Stimulated activated effector memory CD8-positive, alpha-beta T cell treated with anti-CD3 and anti-CD28 coated beads, Interleukin-12 subunit alpha, Interleukin-12 subunit beta, amount 100 ng/mL, for 72 hours (primary cell): ENCODE data around the gene HLCS.
"Not testable (repeated sequence)": the region's sequence is repeated elsewhere in the genome, so short reads cannot be mapped to it uniquely, and the experiment has no call there.

Experiments used
- ATAC-seq: fragments of 150-1000 bp; cut with Tn5 transposase; 2 replicates; pipeline ENCODE4 v1.10.0; 2021
- DNase-seq, 2 donors: peaks; one replicate each; pipeline ENCODE4 v3.0.0; 2021 to 2022; ENCODE audit warnings: low spot score in 2 of 2
- H3K27ac Mint-ChIP-seq: one replicate; pipeline ENCODE4 v1.8.0; 2022; ENCODE audit warnings: mild to moderate bottlenecking, mixed read lengths
- H3K36me3 Mint-ChIP-seq: one replicate; pipeline ENCODE4 v1.8.0; 2022; ENCODE audit warnings: mild to moderate bottlenecking, mixed read lengths
- H3K4me1 Mint-ChIP-seq: one replicate; pipeline ENCODE4 v1.8.0; 2022; ENCODE audit warnings: mixed read lengths
- H3K4me3 Mint-ChIP-seq: one replicate; pipeline ENCODE4 v1.8.0; 2022; ENCODE audit warnings: mild to moderate bottlenecking, mixed read lengths
- H3K9me3 Mint-ChIP-seq: one replicate; pipeline ENCODE4 v1.8.0; 2022; ENCODE audit warnings: mixed read lengths

HLCS gene

GRCh38 chr21:36816561-36817130, 149.8 kb downstream of the HLCS start:
- ATAC-seq (no peak), DNase-seq (no peak)
- H3K36me3 Mint-ChIP-seq, result no peaks in the 10 kb centered on the region
- no peak overlapping the region for H3K27ac Mint-ChIP-seq
- peaks cover 6% of the 10 kb centered on the region for H3K4me1 Mint-ChIP-seq
- no peak overlapping the region for H3K4me3 Mint-ChIP-seq
- no peaks in the 10 kb centered on the region for H3K9me3 Mint-ChIP-seq

GRCh38 chr21:36816026-36816425, 150.4 kb downstream of the HLCS start:
- H3K4me1 Mint-ChIP-seq, H3K9me3 Mint-ChIP-seq, H3K4me3 Mint-ChIP-seq, H3K36me3 Mint-ChIP-seq, DNase-seq, ATAC-seq, H3K27ac Mint-ChIP-seq: not testable (repeated sequence)

- Mint-ChIP-seq H3K27ac (no peak overlapping the region), H3K9me3 (no peaks in the 10 kb centered on the region), H3K4me1 (peaks cover 6% of the 10 kb centered on the region), H3K36me3 (no peaks in the 10 kb centered on the region), H3K4me3 (no peak overlapping the region)
- DNase-seq (no peak), ATAC-seq (no peak)
These were observed 151.2 kb downstream of the HLCS start for GRCh38 chr21:36815284-36815683.

- DNase-seq (no peak), ATAC-seq (no peak)
- no peak overlapping the region for H3K4me3 Mint-ChIP-seq
- no peaks in the 10 kb centered on the region for H3K36me3 Mint-ChIP-seq
- H3K27ac Mint-ChIP-seq, result no peak overlapping the region
- H3K9me3 Mint-ChIP-seq, result no peaks in the 10 kb centered on the region
- peaks cover 6% of the 10 kb centered on the region for H3K4me1 Mint-ChIP-seq
These were observed 153.4 kb downstream of the HLCS start for GRCh38 chr21:36813052-36813451.

- Mint-ChIP-seq H3K4me3 (no peak overlapping the region), H3K27ac (no peak overlapping the region), H3K36me3 (no peaks in the 10 kb centered on the region), H3K9me3 (no peaks in the 10 kb centered on the region), H3K4me1 (peaks cover 6% of the 10 kb centered on the region)
- no peak for ATAC-seq
- DNase-seq, result no peak
These were observed 154.7 kb downstream of the HLCS start for GRCh38 chr21:36811762-36812161.

GRCh38 chr21:36810443-36810842, 156.0 kb downstream of the HLCS start:
- ATAC-seq (no peak), DNase-seq (no peak)
- no peak overlapping the region for H3K4me3 Mint-ChIP-seq
- no peaks in the 10 kb centered on the region for H3K36me3 Mint-ChIP-seq
- H3K4me1 Mint-ChIP-seq, result peaks cover 12% of the 10 kb centered on the region
- H3K27ac Mint-ChIP-seq, result no peak overlapping the region
- H3K9me3 Mint-ChIP-seq, result no peaks in the 10 kb centered on the region

- ATAC-seq (no peak), DNase-seq (no peak)
- Mint-ChIP-seq H3K4me3 (no peak overlapping the region), H3K36me3 (peaks cover 4% of the 10 kb centered on the region), H3K27ac (no peak overlapping the region), H3K9me3 (no peaks in the 10 kb centered on the region), H3K4me1 (peaks cover 6% of the 10 kb centered on the region)
These were observed 159.0 kb downstream of the HLCS start for GRCh38 chr21:36807422-36807928.

- Mint-ChIP-seq H3K4me3 (no peak overlapping the region), H3K9me3 (no peaks in the 10 kb centered on the region), H3K27ac (no peak overlapping the region), H3K4me1 (peaks cover 6% of the 10 kb centered on the region), H3K36me3 (peaks cover 4% of the 10 kb centered on the region)
- no peak for DNase-seq
- ATAC-seq, result peak; percentile 73
These were observed 160.4 kb downstream of the HLCS start for GRCh38 chr21:36806103-36806502.

GRCh38 chr21:36804874-36805611, 161.4 kb downstream of the HLCS start:
- Mint-ChIP-seq H3K4me3 (no peak overlapping the region), H3K9me3 (no peaks in the 10 kb centered on the region), H3K36me3 (peaks cover 4% of the 10 kb centered on the region), H3K27ac (no peak overlapping the region), H3K4me1 (peaks cover 6% of the 10 kb centered on the region)
- DNase-seq, result no peak
- no peak for ATAC-seq

- H3K4me3 Mint-ChIP-seq, result no peak overlapping the region
- ATAC-seq, result no peak
- no peak for DNase-seq
- H3K4me1 Mint-ChIP-seq, result peaks cover 6% of the 10 kb centered on the region
- H3K36me3 Mint-ChIP-seq, result peaks cover 4% of the 10 kb centered on the region
- H3K9me3 Mint-ChIP-seq, result peaks cover 5% of the 10 kb centered on the region
- H3K27ac Mint-ChIP-seq, result peak overlapping the region; percentile 10
These were observed 162.5 kb downstream of the HLCS start for GRCh38 chr21:36803816-36804439.

- peaks cover 9% of the 10 kb centered on the region for H3K9me3 Mint-ChIP-seq
- H3K4me1 Mint-ChIP-seq, result peaks cover 6% of the 10 kb centered on the region
- H3K4me3 Mint-ChIP-seq, result no peak overlapping the region
- DNase-seq (no peak), ATAC-seq (no peak)
- H3K36me3 Mint-ChIP-seq, result peaks cover 4% of the 10 kb centered on the region
- H3K27ac Mint-ChIP-seq, result no peak overlapping the region
These were observed 163.3 kb downstream of the HLCS start for GRCh38 chr21:36803051-36803645.

- no peak for ATAC-seq
- peaks cover 4% of the 10 kb centered on the region for H3K36me3 Mint-ChIP-seq
These were observed 165.7 kb downstream of the HLCS start for GRCh38 chr21:36800734-36801133.

GRCh38 chr21:36799869-36800268, 166.6 kb downstream of the HLCS start:
- Mint-ChIP-seq H3K4me1 (no peaks in the 10 kb centered on the region), H3K9me3 (peaks cover 16% of the 10 kb centered on the region), H3K4me3 (no peak overlapping the region), H3K36me3 (peaks cover 4% of the 10 kb centered on the region), H3K27ac (no peak overlapping the region)
- DNase-seq (no peak), ATAC-seq (no peak)

More at GRCh38 chr21:36800734-36801133, 165.7 kb downstream of the HLCS start:
- Mint-ChIP-seq H3K9me3 (peaks cover 16% of the 10 kb centered on the region), H3K4me3 (no peak overlapping the region), H3K27ac (no peak overlapping the region), H3K4me1 (no peaks in the 10 kb centered on the region)
- no peak for DNase-seq

GRCh38 chr21:36798491-36798890, 168.0 kb downstream of the HLCS start:
- no peak overlapping the region for H3K27ac Mint-ChIP-seq
- H3K4me3 Mint-ChIP-seq, result no peak overlapping the region
- no peaks in the 10 kb centered on the region for H3K36me3 Mint-ChIP-seq
- DNase-seq (no peak), ATAC-seq (no peak)
- peaks cover 20% of the 10 kb centered on the region for H3K9me3 Mint-ChIP-seq
- no peaks in the 10 kb centered on the region for H3K4me1 Mint-ChIP-seq

GRCh38 chr21:36796070-36796469, 170.4 kb downstream of the HLCS start:
- H3K4me1 Mint-ChIP-seq, result no peaks in the 10 kb centered on the region
- H3K9me3 Mint-ChIP-seq, result peaks cover 20% of the 10 kb centered on the region
- H3K36me3 Mint-ChIP-seq, result peaks cover 4% of the 10 kb centered on the region
- H3K4me3 Mint-ChIP-seq, result no peak overlapping the region
- DNase-seq, result no peak
- no peak for ATAC-seq
- no peak overlapping the region for H3K27ac Mint-ChIP-seq
